SU-DHL-6 (cell line): ENCODE results near the gene MSX2.

ENCODE experiments used
- H2AFZ ChIP-seq: fragments of 200-600 bp; sonication (generic); 2 replicates; pipeline ENCODE4 v1.6.1; 2014; ENCODE audit warnings: low read depth, mild to moderate bottlenecking, moderate library complexity, mixed read lengths, antibody characterized with exemption, low read length; ENCODE audit not compliant: severe bottlenecking
- H3F3A ChIP-seq: fragments of 200-600 bp; shearing (Covaris generic); 2 replicates; pipeline ENCODE4 v1.6.0; 2016; ENCODE audit warnings: antibody characterized with exemption, mild to moderate bottlenecking; ENCODE audit not compliant: insufficient read depth
- H3K27ac ChIP-seq: fragments of 200-600 bp; sonication (generic); 2 replicates; pipeline ENCODE4 v1.5.1; 2016; ENCODE audit warnings: low read depth, mild to moderate bottlenecking, low read length, moderate library complexity, mixed read lengths
- H3K27me3 ChIP-seq: fragments of 200-600 bp; sonication (generic), shearing (Covaris generic); 2 replicates; pipeline ENCODE4 v1.6.0; 2014; ENCODE audit warnings: mild to moderate bottlenecking, low read length
- H3K36me3 ChIP-seq: fragments of 200-600 bp; sonication (generic); 2 replicates; pipeline ENCODE4 v1.6.1; 2014; ENCODE audit warnings: mild to moderate bottlenecking, low read length, mixed read lengths
- H3K4me2 ChIP-seq: fragments of 300-600, 200-600 bp; shearing (Covaris generic), sonication (generic); 2 replicates; pipeline ENCODE4 v1.6.0; 2014; ENCODE audit warnings: low read length, low read depth, mild to moderate bottlenecking; ENCODE audit not compliant: poor library complexity, severe bottlenecking
- H3K4me3 ChIP-seq: fragments of 200-600 bp; sonication (generic); 2 replicates; pipeline ENCODE4 v1.5.1; 2014; ENCODE audit warnings: antibody characterized with exemption, low read length, mild to moderate bottlenecking, mixed read lengths; ENCODE audit not compliant: insufficient read depth, poor library complexity, severe bottlenecking
- H3K79me2 ChIP-seq: fragments of 200-600 bp; sonication (generic); 2 replicates; pipeline ENCODE4 v1.6.1; 2014; ENCODE audit warnings: mild to moderate bottlenecking, low read length, moderate library complexity; ENCODE audit not compliant: insufficient read depth
- H3K9ac ChIP-seq: fragments of 200-600 bp; sonication (generic); 2 replicates; pipeline ENCODE4 v1.7.0; 2014; ENCODE audit warnings: mild to moderate bottlenecking, low read length
- H3K9me2 ChIP-seq: fragments of 200-600 bp; sonication (generic); replicated peaks from 2 replicates; pipeline ENCODE4 v1.6.1; 2014; ENCODE audit warnings: low read length; ENCODE audit not compliant: insufficient read depth
- H3K9me3 ChIP-seq: fragments of 200-600 bp; sonication (generic); 2 replicates; pipeline ENCODE4 v1.6.1; 2014; ENCODE audit warnings: low read length, mixed read lengths; ENCODE audit not compliant: insufficient read depth
- H4K20me1 ChIP-seq: fragments of 200-600 bp; sonication (generic); 2 replicates; pipeline ENCODE4 v1.6.1; 2014; ENCODE audit warnings: low read depth, mild to moderate bottlenecking, antibody characterized with exemption, low read length, moderate library complexity, mixed read lengths
- CTCF ChIP-seq: fragments of 200-600 bp; sonication (generic); IDR thresholded peaks from one replicate; pipeline ENCODE4 v1.5.1; 2017; ENCODE audit warnings: antibody characterized with exemption, mild to moderate bottlenecking, low read length, moderate library complexity; ENCODE audit not compliant: insufficient read depth, poor library complexity, severe bottlenecking
- EZH2phosphoT487 ChIP-seq: fragments of 200-600 bp; sonication (generic), shearing (Covaris generic); conservative IDR thresholded peaks from 2 replicates; pipeline ENCODE4 v1.6.1; 2018; ENCODE audit warnings: mild to moderate bottlenecking, antibody characterized with exemption, low read length, moderate library complexity, mixed read lengths

The MSX2 gene

GRCh38 chr5:174678107-174678506 lies 46.3 kb upstream of the MSX2 start:
- no peak overlapping the region for H3K9ac ChIP-seq
- TF ChIP-seq EZH2phosphoT487 (no peak), CTCF (no peak)
- no peak overlapping the region for H3K4me3 ChIP-seq
- H3K4me2 ChIP-seq: no peak overlapping the region
- H3F3A ChIP-seq: no peaks in the 10 kb centered on the region
- no peak overlapping the region for H3K27ac ChIP-seq
- no peaks in the 10 kb centered on the region for H3K36me3 ChIP-seq
- H3K79me2 ChIP-seq: no peaks in the 10 kb centered on the region
- H2AFZ ChIP-seq: no peak overlapping the region
- H3K27me3 ChIP-seq: peaks cover 3% of the 10 kb centered on the region; the same call in 1 of the 2 replicates
- no peaks in the 10 kb centered on the region for H3K9me3 ChIP-seq
- H4K20me1 ChIP-seq: no peaks in the 10 kb centered on the region
- no peaks in the 10 kb centered on the region for H3K9me2 ChIP-seq

- Histone ChIP-seq H3K27me3 (peaks cover 3% of the 10 kb centered on the region; the same call in 1 of the 2 replicates), H3K4me3 (no peak overlapping the region), H3K79me2 (no peaks in the 10 kb centered on the region), H3K4me2 (no peak overlapping the region), H4K20me1 (no peaks in the 10 kb centered on the region), H3K9me3 (no peaks in the 10 kb centered on the region), H3K9me2 (no peaks in the 10 kb centered on the region), H3K9ac (no peak overlapping the region), H3K36me3 (no peaks in the 10 kb centered on the region), H2AFZ (no peak overlapping the region), H3F3A (no peaks in the 10 kb centered on the region), H3K27ac (no peak overlapping the region)
- no peak for TF ChIP-seq EZH2phosphoT487
- TF ChIP-seq CTCF: no peak
Measured at GRCh38 chr5:174680901-174681565, 43.3 kb upstream of the MSX2 start.

- no peak overlapping the region for H3K9ac ChIP-seq
- H4K20me1 ChIP-seq: no peaks in the 10 kb centered on the region
- no peaks in the 10 kb centered on the region for H3K9me3 ChIP-seq
- H3K9me2 ChIP-seq: no peaks in the 10 kb centered on the region
- no peaks in the 10 kb centered on the region for H3K27me3 ChIP-seq
- no peaks in the 10 kb centered on the region for H3F3A ChIP-seq
- H3K36me3 ChIP-seq: no peaks in the 10 kb centered on the region
- TF ChIP-seq CTCF (no peak), EZH2phosphoT487 (no peak)
- no peak overlapping the region for H3K4me2 ChIP-seq
- H3K27ac ChIP-seq: no peak overlapping the region
- H3K79me2 ChIP-seq: no peaks in the 10 kb centered on the region
- H3K4me3 ChIP-seq: no peak overlapping the region
- H2AFZ ChIP-seq: no peak overlapping the region
Measured at GRCh38 chr5:174687503-174687902, 36.9 kb upstream of the MSX2 start.
